ENCODE measurements around the gene PAQR7. TPM values are rescaled to one million over a fixed set of nuclear protein-coding genes. Genes with fewer than 3 reads are reported as not detected.
"Not testable (repeated sequence)": the region's sequence is repeated elsewhere in the genome, so short reads cannot be mapped to it uniquely, and the experiment has no call there.

The PAQR7 gene
- total RNA-seq, 1 donor from 2014 or later, result 24.0 TPM

- Mint-ChIP-seq H3K27ac (no peak overlapping the region), H3K4me1 (no peaks in the 10 kb centered on the region), H3K36me3 (peaks cover 2% of the 10 kb centered on the region), H3K4me3 (no peak overlapping the region), H3K9me3 (peaks cover 8% of the 10 kb centered on the region), H3K27me3 (ENCODE audit: low read depth) (no peaks in the 10 kb centered on the region)
- no peak for TF ChIP-seq CTCF (IDR thresholded peaks at IDR 0.05; ENCODE audit: unreplicated experiment)
- DNase-seq (ENCODE audit: low spot score in 2 of 2, unreplicated experiment in 2 of 2), result no peak
Observed at GRCh38 chr1:25848531-25848930, 27.0 kb downstream of the PAQR7 start.

- H3K9me3 Mint-ChIP-seq, result peaks cover 8% of the 10 kb centered on the region
- no peak for DNase-seq (ENCODE audit: low spot score in 2 of 2, unreplicated experiment in 2 of 2)
- no peak overlapping the region for H3K27ac Mint-ChIP-seq
- H3K4me3 Mint-ChIP-seq, result no peak overlapping the region
- no peaks in the 10 kb centered on the region for H3K27me3 Mint-ChIP-seq (ENCODE audit: low read depth)
- TF ChIP-seq CTCF (IDR thresholded peaks at IDR 0.05; ENCODE audit: unreplicated experiment), result no peak
- no peaks in the 10 kb centered on the region for H3K4me1 Mint-ChIP-seq
- peaks cover 2% of the 10 kb centered on the region for H3K36me3 Mint-ChIP-seq
Observed at GRCh38 chr1:25847929-25848328, 27.6 kb downstream of the PAQR7 start.

GRCh38 chr1:25845664-25846063 is 29.8 kb downstream of the PAQR7 start:
- H3K4me1 Mint-ChIP-seq, result no peaks in the 10 kb centered on the region
- no peak for DNase-seq (ENCODE audit: low spot score in 2 of 2, unreplicated experiment in 2 of 2)
- no peak overlapping the region for H3K27ac Mint-ChIP-seq
- peaks cover under 1% of the 10 kb centered on the region for H3K9me3 Mint-ChIP-seq
- no peak overlapping the region for H3K4me3 Mint-ChIP-seq
- no peaks in the 10 kb centered on the region for H3K36me3 Mint-ChIP-seq
- no peak for TF ChIP-seq CTCF (IDR thresholded peaks at IDR 0.05; ENCODE audit: unreplicated experiment)
- H3K27me3 Mint-ChIP-seq (ENCODE audit: low read depth), result no peaks in the 10 kb centered on the region

GRCh38 chr1:25844536-25845337 is 30.8 kb downstream of the PAQR7 start:
- no peak for DNase-seq (ENCODE audit: low spot score in 2 of 2, unreplicated experiment in 2 of 2)
- H3K4me1 Mint-ChIP-seq, result no peaks in the 10 kb centered on the region
- TF ChIP-seq CTCF (IDR thresholded peaks at IDR 0.05; ENCODE audit: unreplicated experiment), result no peak
- peaks cover 7% of the 10 kb centered on the region for H3K9me3 Mint-ChIP-seq
- no peak overlapping the region for H3K27ac Mint-ChIP-seq
- H3K27me3 Mint-ChIP-seq (ENCODE audit: low read depth), result no peaks in the 10 kb centered on the region
- no peak overlapping the region for H3K4me3 Mint-ChIP-seq
- peaks cover 3% of the 10 kb centered on the region for H3K36me3 Mint-ChIP-seq

- H3K4me1 Mint-ChIP-seq, result no peaks in the 10 kb centered on the region
- H3K9me3 Mint-ChIP-seq, result peaks cover 7% of the 10 kb centered on the region
- H3K27me3 Mint-ChIP-seq (ENCODE audit: low read depth), result no peaks in the 10 kb centered on the region
- H3K4me3 Mint-ChIP-seq, result no peak overlapping the region
- no peak for DNase-seq (ENCODE audit: low spot score in 2 of 2, unreplicated experiment in 2 of 2)
- no peak for TF ChIP-seq CTCF (IDR thresholded peaks at IDR 0.05; ENCODE audit: unreplicated experiment)
- peaks cover 9% of the 10 kb centered on the region for H3K36me3 Mint-ChIP-seq
- no peak overlapping the region for H3K27ac Mint-ChIP-seq
Observed at GRCh38 chr1:25843483-25843882, 32.0 kb downstream of the PAQR7 start.

- not testable (repeated sequence) for H3K27me3 Mint-ChIP-seq (ENCODE audit: low read depth); H3K4me1 Mint-ChIP-seq; H3K4me3 Mint-ChIP-seq; DNase-seq (ENCODE audit: low spot score in 2 of 2, unreplicated experiment in 2 of 2); H3K36me3 Mint-ChIP-seq; H3K27ac Mint-ChIP-seq; H3K9me3 Mint-ChIP-seq
Observed at GRCh38 chr1:25839808-25840207, 35.7 kb downstream of the PAQR7 start.

All from mesothelial cell of epicardium (in vitro differentiated cells).